CD4-positive, alpha-beta T cell treated with Interleukin-4 for 1 hour (primary cell): ENCODE measurements around the gene KCMF1.

ENCODE experiments used
- DNase-seq, 2 donors: peaks; one replicate each; pipeline ENCODE4 v3.0.0-alpha.2; 2020 to 2022

Gene KCMF1

DNA sequence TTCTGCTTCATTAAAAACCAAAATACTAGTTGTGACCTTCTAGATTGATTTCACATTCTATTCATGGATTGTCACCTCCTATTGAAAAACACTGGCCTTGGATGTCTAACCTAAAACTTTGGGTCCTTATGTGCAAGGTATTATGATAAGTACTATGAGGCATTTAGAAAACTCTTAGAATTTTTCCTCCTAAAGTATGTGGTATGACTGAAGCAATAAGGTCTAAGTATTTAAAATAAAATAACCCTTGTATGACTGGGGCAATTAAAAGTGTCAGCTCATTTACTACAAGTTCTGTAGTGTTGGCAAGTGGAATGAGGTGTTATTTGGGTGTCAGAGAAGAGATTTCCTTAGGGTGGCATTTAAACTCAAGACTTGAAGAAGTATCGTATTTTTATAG, 15.1 kb downstream of the KCMF1 start:
- DNase-seq: no peak

GRCh38 chr2:84989422-84989821, 18.5 kb downstream of the KCMF1 start:
- DNase-seq: no peak

- no peak for DNase-seq
These were observed 19.0 kb downstream of the KCMF1 start for GRCh38 chr2:84989927-84990326.

DNA sequence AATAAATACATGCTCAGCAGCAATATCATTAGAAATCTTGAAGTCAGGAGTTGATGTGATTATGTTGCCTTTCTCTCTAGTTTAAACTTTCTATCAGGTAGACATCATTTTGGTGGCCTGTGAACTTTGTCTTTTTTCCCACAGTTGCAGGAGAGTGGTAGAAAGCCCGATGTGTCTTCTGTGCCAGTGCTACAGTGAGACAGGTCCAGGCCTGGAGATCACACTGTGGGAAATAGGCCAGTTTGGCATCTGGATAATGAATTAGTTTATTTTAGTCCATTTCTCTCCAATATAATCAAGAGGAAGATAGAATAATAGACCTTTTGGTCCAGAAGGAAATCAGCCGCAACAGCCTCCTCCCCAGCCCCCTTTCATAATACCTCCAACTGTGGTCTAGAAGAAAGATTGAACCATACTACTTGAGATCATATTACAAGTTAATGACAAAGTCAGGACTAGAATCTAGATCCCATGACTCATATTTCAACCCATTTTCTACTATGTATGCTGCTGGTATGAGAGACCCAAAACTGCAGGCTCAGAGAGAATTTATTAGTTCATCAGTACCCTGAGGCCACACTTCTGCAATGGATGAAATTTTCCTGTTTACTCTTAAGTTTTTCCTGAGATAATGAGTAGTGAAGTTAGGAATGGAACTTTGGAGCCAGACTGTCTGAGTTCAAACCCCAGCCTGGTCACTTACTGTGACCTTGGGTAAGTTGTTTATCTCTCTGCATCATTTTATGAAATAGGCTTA, 20.6 kb downstream of the KCMF1 start:
- DNase-seq: no peak

DNA sequence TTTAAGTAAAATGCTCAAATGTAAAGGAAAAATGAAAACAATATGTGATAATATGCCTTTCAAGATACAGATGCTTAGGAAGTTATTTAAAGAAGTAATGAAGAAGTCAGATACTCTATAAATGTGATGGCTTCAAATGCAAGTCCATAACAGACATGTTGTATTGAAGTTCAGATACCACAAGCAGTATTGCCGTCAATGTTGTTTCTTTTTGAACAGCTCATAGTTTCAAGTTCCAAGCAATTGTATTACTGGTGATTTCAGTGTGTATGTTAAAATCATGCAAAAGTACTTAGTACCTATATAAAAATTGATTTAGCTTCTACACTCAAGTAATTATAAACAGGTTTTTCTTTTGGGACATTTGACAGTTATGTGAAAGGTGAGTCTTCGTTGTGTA, 24.9 kb downstream of the KCMF1 start:
- no peak for DNase-seq

GRCh38 chr2:84996909-84997308, 25.9 kb downstream of the KCMF1 start:
- DNase-seq: no peak

DNA sequence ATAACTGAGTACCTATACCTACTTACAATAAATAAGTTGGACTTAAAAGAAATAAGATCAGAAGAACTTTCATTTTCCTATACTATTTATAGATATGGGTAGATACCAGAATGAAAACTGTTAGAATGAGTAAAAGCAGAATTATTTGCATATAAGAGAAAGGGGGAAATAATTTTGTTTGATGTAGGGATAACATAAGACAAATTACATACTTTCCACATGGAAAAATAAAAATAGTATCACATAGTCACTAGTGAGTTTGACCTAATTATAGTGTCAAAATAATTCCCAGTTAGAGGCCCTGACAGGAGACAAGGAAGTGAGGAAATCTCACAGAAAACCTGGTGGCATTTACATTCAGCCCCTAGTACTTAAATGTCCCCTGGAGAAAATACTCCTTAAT, 28.6 kb downstream of the KCMF1 start:
- DNase-seq: no peak

DNA sequence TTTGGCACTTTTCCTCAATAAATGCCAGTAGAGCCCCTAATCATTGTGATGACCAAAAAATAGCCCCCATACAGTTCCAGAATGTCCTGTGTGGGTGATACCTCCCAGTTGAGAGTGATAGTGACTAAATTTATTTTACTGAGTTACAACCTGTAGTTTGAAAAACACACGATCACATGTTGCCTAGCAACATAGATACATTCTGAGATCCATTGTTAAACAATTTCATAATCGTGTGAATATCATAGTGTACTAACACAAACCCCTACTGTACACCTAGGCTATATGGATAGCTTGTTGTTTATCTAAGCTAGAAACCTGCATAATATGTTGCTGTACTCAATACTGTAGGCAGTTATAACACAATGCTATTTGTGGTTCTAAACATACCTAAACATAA, 30.6 kb downstream of the KCMF1 start:
- DNase-seq: peak in 1 of 2 donors; percentile 25

DNA sequence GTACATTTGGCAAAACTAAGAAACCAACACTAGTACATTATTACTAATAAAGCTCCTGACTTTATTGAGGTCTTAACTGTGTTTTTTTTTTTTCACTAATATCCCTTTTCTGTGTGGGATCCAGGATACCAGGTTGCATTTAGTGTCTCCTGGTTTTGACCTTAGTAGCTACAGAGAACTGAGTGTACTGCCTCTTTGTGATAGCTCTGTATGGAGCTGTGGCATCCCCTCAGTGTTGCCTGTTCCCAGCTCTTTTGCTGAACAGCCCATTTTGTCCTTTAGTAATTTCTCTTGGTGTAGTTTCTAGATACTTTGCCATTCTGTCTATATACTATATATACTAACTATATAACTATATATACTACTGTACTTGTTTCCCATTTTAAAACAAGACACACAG, 31.6 kb downstream of the KCMF1 start:
- no peak for DNase-seq

GRCh38 chr2:85008252-85008651, 37.3 kb downstream of the KCMF1 start:
- DNase-seq: no peak

- DNase-seq: peak in 1 of 2 donors; percentile 28
These were observed 38.2 kb downstream of the KCMF1 start for GRCh38 chr2:85009019-85009618.

GRCh38 chr2:85010404-85010803, 39.4 kb downstream of the KCMF1 start:
- no peak for DNase-seq

- no peak for DNase-seq
These were observed 40.1 kb downstream of the KCMF1 start for GRCh38 chr2:85011098-85011497.

GRCh38 chr2:85011747-85012146, 40.8 kb downstream of the KCMF1 start:
- DNase-seq: no peak

DNA sequence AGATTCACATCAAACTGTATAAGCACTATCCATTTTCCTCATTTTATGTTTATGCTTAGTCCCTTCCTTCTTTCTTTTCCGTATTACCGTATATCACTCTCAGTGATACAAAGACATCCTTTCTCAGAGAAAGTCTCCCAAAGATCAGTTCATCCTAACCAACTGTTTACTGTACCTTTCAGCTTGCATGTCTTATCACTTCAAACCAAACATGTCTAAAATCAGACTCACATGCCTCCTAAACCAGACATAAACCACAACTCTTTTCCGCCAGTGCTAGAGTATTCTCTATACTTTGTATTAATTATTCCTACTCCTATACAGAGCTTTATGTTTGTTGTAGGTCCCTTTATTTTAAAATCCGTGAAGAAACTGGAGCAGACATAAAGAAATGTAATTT, 41.5 kb downstream of the KCMF1 start:
- DNase-seq: no peak

GRCh38 chr2:85012855-85013254, 41.9 kb downstream of the KCMF1 start:
- DNase-seq: no peak

DNA sequence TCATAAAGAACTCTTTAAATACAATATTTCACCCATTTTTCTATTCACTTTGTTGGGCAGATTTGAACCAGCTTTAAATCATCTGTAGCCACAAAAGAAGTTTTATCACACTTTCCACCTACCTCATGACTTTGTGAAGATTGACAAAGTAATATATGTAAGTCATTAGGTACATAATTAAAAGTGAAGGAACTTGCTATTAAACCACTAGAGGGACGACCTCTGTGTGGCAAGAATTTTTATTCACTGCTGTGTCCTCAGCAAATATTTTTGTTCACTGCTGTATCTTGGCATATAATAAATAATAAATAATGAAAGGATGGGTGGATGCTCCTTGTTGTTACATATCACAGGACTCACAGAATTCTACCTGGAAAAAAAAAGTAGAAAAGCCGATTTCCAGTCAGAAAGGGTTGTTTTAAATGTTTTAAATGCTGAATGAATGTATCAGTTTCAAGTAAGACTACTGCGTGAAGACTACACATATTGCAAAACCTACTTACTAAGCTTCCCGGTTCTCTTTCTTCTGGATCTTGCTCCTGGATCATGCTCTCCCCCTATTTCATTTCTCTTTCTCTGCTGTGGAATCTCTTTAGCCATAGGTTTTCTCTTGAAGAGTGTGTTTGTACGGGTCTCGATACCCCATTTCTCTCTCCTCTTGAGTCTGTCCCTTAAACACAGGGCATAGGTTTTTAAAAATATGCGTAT, 44.8 kb downstream of the KCMF1 start:
- DNase-seq: no peak

DNA sequence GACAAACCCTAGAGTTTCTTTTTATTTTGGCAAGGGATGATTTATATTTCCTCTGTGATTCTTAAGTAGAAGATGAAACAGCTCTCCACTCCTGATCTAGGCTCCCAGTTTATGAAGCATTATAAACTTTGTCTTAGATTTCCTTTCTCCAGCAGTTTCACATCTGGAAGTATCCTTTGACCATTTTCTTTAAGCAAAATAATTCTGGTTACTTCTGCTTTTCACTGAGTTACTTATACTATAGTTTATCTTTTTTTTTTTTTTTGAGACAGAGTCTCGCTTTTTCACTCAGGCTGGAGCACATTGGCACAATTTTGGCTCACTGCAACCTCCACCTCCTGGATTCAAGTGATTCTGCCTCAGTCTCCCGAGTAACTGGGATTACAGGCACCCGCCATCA, 45.5 kb downstream of the KCMF1 start:
- no peak for DNase-seq

- DNase-seq: peak in 1 of 2 donors; percentile 43
These were observed 46.6 kb downstream of the KCMF1 start for GRCh38 chr2:85017411-85018048.

GRCh38 chr2:85018049-85018447, 47.1 kb downstream of the KCMF1 start:
- no peak for DNase-seq

DNA sequence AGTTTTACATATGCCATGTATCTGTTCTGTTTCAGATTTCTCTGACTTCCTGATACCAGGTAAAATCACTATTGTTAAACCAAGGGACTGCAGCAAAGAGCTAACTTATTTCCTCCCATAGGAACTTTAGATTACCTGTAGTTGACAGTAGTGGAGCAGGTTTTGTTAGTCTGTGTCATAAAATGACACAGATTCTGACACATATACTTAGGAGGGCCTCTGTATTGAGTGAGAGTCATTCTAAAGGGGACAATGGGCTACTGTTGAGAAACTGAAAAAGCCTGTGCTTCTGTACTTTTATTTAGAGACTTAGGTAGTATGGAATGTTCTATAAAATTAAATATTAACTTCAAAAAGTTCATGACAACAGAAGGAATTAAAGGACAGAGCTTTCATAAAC, 48.2 kb downstream of the KCMF1 start:
- DNase-seq: no peak

GRCh38 chr2:85022232-85022631, 51.3 kb downstream of the KCMF1 start:
- no peak for DNase-seq

GRCh38 chr2:85024372-85025047, 53.5 kb downstream of the KCMF1 start:
- no peak for DNase-seq
